Neural cell (in vitro differentiated cells): Measurements from ENCODE around the gene USP15. TPM values are rescaled to one million over a fixed set of nuclear protein-coding genes. Genes with fewer than 3 reads are reported as not detected.

ENCODE experiments used
- H2AFZ ChIP-seq: fragments of 200-600, 300-800 bp; sonication (generic), shearing (Covaris generic); 2 replicates; pipeline ENCODE4 v1.6.0; 2014; ENCODE audit warnings: low read depth, mild to moderate bottlenecking, antibody characterized with exemption, low read length, moderate library complexity
- H3F3A ChIP-seq: fragments of 200-600 bp; shearing (Covaris generic); 2 replicates; pipeline ENCODE4 v1.6.1; 2016; ENCODE audit warnings: mild to moderate bottlenecking, moderate library complexity, mixed read lengths, antibody characterized with exemption, low read length; ENCODE audit not compliant: insufficient read depth, poor library complexity, severe bottlenecking
- H3K27ac ChIP-seq: fragments of 200-600, 300-800 bp; sonication (generic), shearing (Covaris generic); 2 replicates; pipeline ENCODE4 v1.5.1; 2014; ENCODE audit warnings: mild to moderate bottlenecking, low read length, moderate library complexity
- H3K27me3 ChIP-seq: fragments of 300-800, 200-600 bp; sonication (generic), shearing (Covaris generic); 2 replicates; pipeline ENCODE4 v1.6.0; 2014; ENCODE audit warnings: mild to moderate bottlenecking, low read depth, low read length, moderate library complexity; ENCODE audit not compliant: insufficient read depth
- H3K36me3 ChIP-seq: fragments of 300-800, 200-600 bp; sonication (generic), shearing (Covaris generic); 2 replicates; pipeline ENCODE4 v1.5.1; 2014; ENCODE audit warnings: mild to moderate bottlenecking, antibody characterized with exemption, low read length, moderate library complexity; ENCODE audit not compliant: insufficient read depth
- H3K4me2 ChIP-seq: fragments of 300-800, 200-600 bp; sonication (generic), shearing (Covaris generic); 2 replicates; pipeline ENCODE4 v1.6.0; 2014; ENCODE audit warnings: mild to moderate bottlenecking, low read length
- H3K4me3 ChIP-seq: fragments of 300-800, 200-600 bp; sonication (generic), shearing (Covaris generic); 2 replicates; pipeline ENCODE4 v1.5.1; 2014; ENCODE audit warnings: mild to moderate bottlenecking, low read length, moderate library complexity
- H3K79me2 ChIP-seq: fragments of 200-600 bp; shearing (Covaris generic); replicated peaks from 2 replicates; pipeline ENCODE4 v1.6.0; 2014; ENCODE audit warnings: mild to moderate bottlenecking, low read length, moderate library complexity; ENCODE audit not compliant: insufficient read depth
- H3K9ac ChIP-seq: fragments of 300-800, 200-600 bp; sonication (generic), shearing (Covaris generic); 2 replicates; pipeline ENCODE4 v1.6.1; 2016; ENCODE audit warnings: mild to moderate bottlenecking, low read length, mixed read lengths
- H3K9me2 ChIP-seq: fragments of 200-600 bp; shearing (Covaris generic); 2 replicates; pipeline ENCODE4 v1.6.1; 2016; ENCODE audit warnings: mild to moderate bottlenecking, low read length, mixed read lengths; ENCODE audit not compliant: insufficient read depth
- H3K9me3 ChIP-seq: fragments of 200-600, 300-800 bp; sonication (generic), shearing (Covaris generic); 2 replicates; pipeline ENCODE4 v1.6.1; 2016; ENCODE audit warnings: mild to moderate bottlenecking, mixed run types, low read length, moderate library complexity, mixed read lengths
- H4K20me1 ChIP-seq: fragments of 200-600 bp; shearing (Covaris generic); 2 replicates; pipeline ENCODE4 v1.6.1; 2016; ENCODE audit warnings: mild to moderate bottlenecking, mixed run types; ENCODE audit not compliant: insufficient read depth
- CTCF ChIP-seq: fragments of 450-650 bp; IDR thresholded peaks from 2 replicates; pipeline ENCODE4 v1.5.1; 2014; ENCODE audit warnings: antibody characterized with exemption, mild to moderate bottlenecking, moderate library complexity; ENCODE audit not compliant: poor library complexity, severe bottlenecking
- EP300 ChIP-seq: fragments of 450-650 bp; conservative IDR thresholded peaks from 2 replicates; pipeline ENCODE4 v1.6.1; 2014; ENCODE audit warnings: antibody characterized with exemption, mild to moderate bottlenecking, moderate library complexity; ENCODE audit not compliant: poor library complexity, severe bottlenecking
- EZH2 ChIP-seq: fragments of 200-600, 300-800 bp; shearing (Covaris generic), sonication (generic); IDR thresholded peaks from 2 replicates; pipeline ENCODE4 v1.6.1; 2014; ENCODE audit warnings: antibody characterized with exemption, low read length, borderline replicate concordance, mild to moderate bottlenecking; ENCODE audit not compliant: insufficient read depth, poor library complexity, severe bottlenecking
- MXI1 ChIP-seq: fragments of 450-650 bp; conservative IDR thresholded peaks from 2 replicates; pipeline ENCODE4 v1.6.1; 2014; ENCODE audit warnings: antibody characterized with exemption, mild to moderate bottlenecking; ENCODE audit not compliant: poor library complexity, severe bottlenecking
- POLR2AphosphoS5 ChIP-seq: IDR thresholded peaks from 2 replicates; pipeline ENCODE4 v1.6.1; 2012
- RAD21 ChIP-seq: fragments of 450-650 bp; conservative IDR thresholded peaks from 2 replicates; pipeline ENCODE4 v1.6.1; 2014; ENCODE audit warnings: antibody characterized with exemption, mild to moderate bottlenecking, moderate library complexity
- REST ChIP-seq: IDR thresholded peaks from 2 replicates; pipeline ENCODE4 v1.6.1; 2012; ENCODE audit warnings: borderline replicate concordance
- SMC3 ChIP-seq: fragments of 450-650 bp; conservative IDR thresholded peaks from 2 replicates; pipeline ENCODE4 v1.6.1; 2014; ENCODE audit warnings: antibody characterized with exemption, mild to moderate bottlenecking, moderate library complexity; ENCODE audit not compliant: poor library complexity
- TAF1 ChIP-seq: IDR thresholded peaks from 2 replicates; pipeline ENCODE4 v1.6.1; 2012; ENCODE audit warnings: low read depth
- polyA plus RNA-seq: library from polyadenylated mRNA; depleted of rRNA; stranded (reverse); fragments of >200 nt; gene quantifications from 2 replicates; pipeline ENCODE4 v1.2.3, GENCODE V29; 2014

USP15 gene
- polyA plus RNA-seq, 1 donor from 2014 or later: 113 TPM

GRCh38 chr12:62372134-62372533 is 111.9 kb downstream of the USP15 start:
- no peaks in the 10 kb centered on the region for H3K9me2 ChIP-seq
- no peaks in the 10 kb centered on the region for H3K79me2 ChIP-seq
- no peak overlapping the region for H3K4me3 ChIP-seq
- TF ChIP-seq POLR2AphosphoS5: no peak
- TF ChIP-seq REST: no peak
- no peak for TF ChIP-seq EZH2
- no peak for TF ChIP-seq SMC3
- H3F3A ChIP-seq: no peaks in the 10 kb centered on the region
- H3K36me3 ChIP-seq: no peaks in the 10 kb centered on the region
- no peak overlapping the region for H2AFZ ChIP-seq
- no peaks in the 10 kb centered on the region for H4K20me1 ChIP-seq
- H3K9ac ChIP-seq: no peak overlapping the region
- H3K27ac ChIP-seq: no peak overlapping the region
- no peak overlapping the region for H3K4me2 ChIP-seq
- no peaks in the 10 kb centered on the region for H3K9me3 ChIP-seq
- no peaks in the 10 kb centered on the region for H3K27me3 ChIP-seq

GRCh38 chr12:62372825-62373224 is 112.6 kb downstream of the USP15 start:
- Histone ChIP-seq H3K27ac (no peak overlapping the region), H3K79me2 (no peaks in the 10 kb centered on the region), H3K27me3 (no peaks in the 10 kb centered on the region), H3K9ac (no peak overlapping the region), H3F3A (no peaks in the 10 kb centered on the region), H2AFZ (no peak overlapping the region), H3K4me3 (no peak overlapping the region), H4K20me1 (no peaks in the 10 kb centered on the region), H3K4me2 (no peak overlapping the region), H3K36me3 (no peaks in the 10 kb centered on the region), H3K9me2 (no peaks in the 10 kb centered on the region), H3K9me3 (no peaks in the 10 kb centered on the region)
- TF ChIP-seq REST (no peak), CTCF (no peak), EP300 (no peak), SMC3 (no peak), TAF1 (no peak), MXI1 (no peak), EZH2 (no peak), POLR2AphosphoS5 (no peak), RAD21 (no peak)
